Thyroid gland (tissue), 4 donors: ENCODE measurements around the gene GSTT4.
"Not testable (repeated sequence)": the region's sequence is repeated elsewhere in the genome, so short reads cannot be mapped to it uniquely, and the experiment has no call there.

Source experiments
- CTCF ChIP-seq, 6 experiments: fragments of 200-600 bp in 3 of 6; fragments of 450-650 bp in 3 of 6; sonication (generic) in 3 of 6; IDR thresholded peaks; one replicate each; pipeline ENCODE4 v1.5.1; 2016 to 2019; ENCODE audit warnings: antibody characterized with exemption in 6 of 6, mild to moderate bottlenecking in 2 of 6, inconsistent platforms in 1 of 6, moderate library complexity in 1 of 6
- POLR2A ChIP-seq, 2 donors: fragments of 450-650 bp; IDR thresholded peaks; one replicate each; pipeline ENCODE4 v1.6.1; 2017; ENCODE audit warnings: antibody characterized with exemption in 2 of 2, mild to moderate bottlenecking in 2 of 2, moderate library complexity in 1 of 2

- not testable (repeated sequence) for TF ChIP-seq CTCF, POLR2A (IDR thresholded peaks at IDR 0.05)
Measured at GRCh38 chr22:23986089-23986488, 19.2 kb downstream of the GSTT4 start.
